NAMALWA (cell line): ENCODE results near the gene XRN1.
"Not testable (repeated sequence)": the region's sequence is repeated elsewhere in the genome, so short reads cannot be mapped to it uniquely, and the experiment has no call there.

ENCODE experiments used
- DNase-seq: peaks from one replicate; pipeline ENCODE4 v3.0.0-alpha.2; 2015; ENCODE audit warnings: low spot score

Gene XRN1, protein sequence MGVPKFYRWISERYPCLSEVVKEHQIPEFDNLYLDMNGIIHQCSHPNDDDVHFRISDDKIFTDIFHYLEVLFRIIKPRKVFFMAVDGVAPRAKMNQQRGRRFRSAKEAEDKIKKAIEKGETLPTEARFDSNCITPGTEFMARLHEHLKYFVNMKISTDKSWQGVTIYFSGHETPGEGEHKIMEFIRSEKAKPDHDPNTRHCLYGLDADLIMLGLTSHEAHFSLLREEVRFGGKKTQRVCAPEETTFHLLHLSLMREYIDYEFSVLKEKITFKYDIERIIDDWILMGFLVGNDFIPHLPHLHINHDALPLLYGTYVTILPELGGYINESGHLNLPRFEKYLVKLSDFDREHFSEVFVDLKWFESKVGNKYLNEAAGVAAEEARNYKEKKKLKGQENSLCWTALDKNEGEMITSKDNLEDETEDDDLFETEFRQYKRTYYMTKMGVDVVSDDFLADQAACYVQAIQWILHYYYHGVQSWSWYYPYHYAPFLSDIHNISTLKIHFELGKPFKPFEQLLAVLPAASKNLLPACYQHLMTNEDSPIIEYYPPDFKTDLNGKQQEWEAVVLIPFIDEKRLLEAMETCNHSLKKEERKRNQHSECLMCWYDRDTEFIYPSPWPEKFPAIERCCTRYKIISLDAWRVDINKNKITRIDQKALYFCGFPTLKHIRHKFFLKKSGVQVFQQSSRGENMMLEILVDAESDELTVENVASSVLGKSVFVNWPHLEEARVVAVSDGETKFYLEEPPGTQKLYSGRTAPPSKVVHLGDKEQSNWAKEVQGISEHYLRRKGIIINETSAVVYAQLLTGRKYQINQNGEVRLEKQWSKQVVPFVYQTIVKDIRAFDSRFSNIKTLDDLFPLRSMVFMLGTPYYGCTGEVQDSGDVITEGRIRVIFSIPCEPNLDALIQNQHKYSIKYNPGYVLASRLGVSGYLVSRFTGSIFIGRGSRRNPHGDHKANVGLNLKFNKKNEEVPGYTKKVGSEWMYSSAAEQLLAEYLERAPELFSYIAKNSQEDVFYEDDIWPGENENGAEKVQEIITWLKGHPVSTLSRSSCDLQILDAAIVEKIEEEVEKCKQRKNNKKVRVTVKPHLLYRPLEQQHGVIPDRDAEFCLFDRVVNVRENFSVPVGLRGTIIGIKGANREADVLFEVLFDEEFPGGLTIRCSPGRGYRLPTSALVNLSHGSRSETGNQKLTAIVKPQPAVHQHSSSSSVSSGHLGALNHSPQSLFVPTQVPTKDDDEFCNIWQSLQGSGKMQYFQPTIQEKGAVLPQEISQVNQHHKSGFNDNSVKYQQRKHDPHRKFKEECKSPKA (N-terminal part only)

DNA sequence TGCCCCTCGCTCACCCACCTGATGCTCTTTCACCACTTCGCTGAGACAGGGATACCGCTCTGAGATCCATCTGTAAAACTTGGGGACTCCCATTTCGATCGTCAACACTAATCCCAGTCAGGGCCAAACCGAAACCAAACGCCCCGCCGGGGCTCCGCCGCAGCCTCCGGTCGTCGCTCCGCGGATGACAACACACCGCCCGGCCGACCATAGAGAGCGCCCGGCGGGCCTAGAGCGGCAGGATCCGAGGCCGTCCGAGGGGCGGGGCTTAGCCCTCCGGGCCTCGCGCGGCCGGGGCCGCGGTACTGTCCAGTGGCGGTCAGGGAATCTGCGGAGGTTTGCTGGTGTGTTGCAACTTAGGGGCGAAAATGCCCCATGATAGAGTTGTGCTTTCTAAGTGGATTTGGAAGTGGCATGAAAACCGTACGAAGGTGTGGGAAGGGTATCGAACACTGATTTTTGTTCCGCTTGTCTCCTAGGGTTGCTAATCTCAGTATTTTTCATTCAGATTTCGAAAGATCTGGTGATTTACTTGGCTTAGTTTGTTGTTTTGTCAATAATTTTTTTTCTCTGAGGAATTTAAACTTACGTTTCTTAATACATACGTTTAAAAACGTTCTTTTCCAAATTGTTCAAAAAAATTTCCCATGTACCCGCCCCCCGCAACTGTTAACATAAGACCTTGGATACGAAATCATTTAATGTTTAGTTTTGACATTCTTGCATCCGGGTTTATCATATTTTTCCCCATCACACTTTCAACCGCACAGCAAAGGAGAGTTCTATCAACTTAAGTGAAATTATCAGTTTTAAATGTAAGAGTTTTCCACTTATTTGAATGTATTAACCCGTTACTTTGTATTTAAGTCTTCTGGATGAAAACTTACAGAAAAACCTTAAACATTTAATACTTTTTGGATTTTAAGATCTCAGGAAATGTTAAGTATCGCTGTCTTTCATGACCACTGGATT lies at the start of gene XRN1:
Gene XRN1 (minus strand): TSS at position 186 of the 972 bp plus-strand sequence. CDS start 93 bp downstream, at position 93.
- DNase-seq: peak; percentile 94

DNA sequence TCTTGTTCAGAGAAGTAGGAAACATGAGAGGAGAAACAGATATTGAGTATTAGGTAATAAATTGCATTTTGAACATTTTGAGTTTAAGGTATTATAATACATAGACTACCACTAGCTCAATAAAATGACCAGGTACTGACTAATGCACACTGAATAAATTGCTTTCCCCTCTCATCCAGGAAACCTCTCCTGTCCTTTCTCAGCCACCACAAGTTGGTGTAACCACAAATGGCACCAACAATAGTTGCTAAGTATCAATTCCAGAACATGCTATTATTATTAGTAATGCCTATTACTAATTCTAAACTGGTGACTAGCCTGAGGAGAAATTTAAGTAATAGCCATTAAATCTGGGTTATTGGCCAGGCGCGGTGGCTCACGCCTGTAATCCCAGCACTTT lies 47.3 kb upstream of the XRN1 start:
- no peak for DNase-seq

DNA sequence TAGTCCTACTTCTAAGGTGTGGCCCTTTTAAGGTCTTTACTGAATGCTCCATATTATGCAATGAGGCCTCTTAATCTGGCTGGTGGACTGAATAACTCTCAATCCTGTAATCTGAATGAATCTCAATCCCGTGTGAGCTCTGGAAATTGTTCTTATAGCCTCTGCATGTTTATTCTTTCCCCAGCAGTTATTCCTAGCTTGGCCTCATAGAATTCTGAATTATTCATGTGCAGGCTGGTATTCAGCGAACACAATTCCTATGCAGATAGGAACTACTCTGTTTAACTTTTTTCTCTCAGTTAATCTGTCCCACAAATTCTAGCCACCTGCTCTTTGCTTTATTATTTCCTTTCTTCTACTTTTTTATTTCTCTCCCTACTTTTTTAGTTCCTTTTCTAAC lies 44.3 kb upstream of the XRN1 start:
- DNase-seq: no peak

DNA sequence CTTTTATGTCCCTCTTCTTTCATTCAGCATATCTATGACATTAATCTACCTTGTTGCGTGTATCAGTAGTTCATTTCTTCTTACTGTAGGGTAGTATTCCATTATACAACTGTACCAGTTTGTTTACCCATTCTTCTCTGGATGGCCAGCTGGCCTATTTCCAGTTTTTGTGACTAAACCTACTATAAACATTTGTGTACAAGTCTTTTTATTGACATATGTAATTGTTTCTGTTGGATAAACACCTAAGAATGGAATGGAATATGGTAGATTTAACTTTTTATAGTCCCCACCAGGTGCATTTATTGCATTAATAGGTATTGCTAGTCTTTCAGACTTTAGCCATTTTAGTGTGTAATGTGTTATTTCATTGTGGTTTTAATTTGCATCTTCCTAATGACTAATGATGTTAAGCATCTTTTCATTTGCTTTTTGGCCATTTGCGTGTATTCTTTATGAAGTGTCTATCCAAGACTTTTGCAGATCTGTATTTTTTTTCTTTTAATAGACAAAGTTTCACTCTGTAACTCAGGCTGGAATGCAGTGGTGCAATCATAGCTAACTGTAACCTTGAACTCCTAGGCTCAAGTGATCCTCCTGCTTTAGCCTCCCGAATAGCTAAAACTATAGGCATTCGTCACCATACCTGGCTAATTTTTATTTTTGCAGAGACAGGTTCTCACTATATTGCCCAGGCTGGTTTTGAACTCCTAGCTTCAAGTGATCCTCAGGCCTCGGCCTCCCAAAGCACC lies 41.9 kb upstream of the XRN1 start:
- DNase-seq: no peak

DNA sequence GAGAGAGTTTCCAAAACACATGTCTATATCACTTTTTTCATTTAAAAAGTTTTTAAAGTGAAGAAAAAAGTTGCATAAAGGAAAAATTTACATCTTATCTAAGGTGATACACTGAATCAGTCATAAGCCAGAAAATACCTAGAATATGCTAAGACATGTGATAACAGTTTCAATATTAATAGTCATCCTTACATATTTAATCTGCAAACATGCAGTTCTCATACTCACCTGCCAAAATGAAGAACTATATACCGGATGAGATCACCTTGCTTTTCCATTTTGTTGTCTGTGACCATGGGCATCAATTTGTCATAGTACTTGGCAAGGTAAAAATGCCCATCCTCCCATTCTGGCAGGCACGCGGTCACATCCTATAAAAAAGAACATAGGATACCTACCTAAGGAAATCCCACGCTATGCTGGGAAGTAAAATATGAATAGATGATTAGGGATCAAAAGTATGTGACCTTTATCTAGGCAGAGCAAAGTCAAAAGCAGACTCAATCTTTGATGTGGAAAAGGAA lies 37.1 kb upstream of the XRN1 start:
- DNase-seq: no peak

DNA sequence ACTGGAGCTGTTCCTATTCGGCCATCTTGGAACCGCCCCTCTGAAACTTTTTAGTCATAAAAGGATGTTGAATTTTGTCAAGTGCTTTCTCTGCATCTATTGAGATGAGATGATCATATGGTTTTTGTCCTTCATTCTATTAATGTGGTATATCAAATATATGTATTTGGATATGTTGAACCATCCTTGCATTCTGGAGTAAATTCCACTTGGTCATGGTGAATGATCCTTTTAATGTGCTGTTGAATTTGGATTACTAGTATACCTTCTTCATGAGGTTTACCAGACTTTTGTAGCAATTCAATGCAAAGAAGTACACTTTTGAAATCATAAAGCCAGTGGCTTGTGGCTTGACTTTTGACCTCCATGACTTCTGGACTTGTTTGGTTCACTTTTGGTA lies 33.4 kb upstream of the XRN1 start:
- DNase-seq: no peak

DNA sequence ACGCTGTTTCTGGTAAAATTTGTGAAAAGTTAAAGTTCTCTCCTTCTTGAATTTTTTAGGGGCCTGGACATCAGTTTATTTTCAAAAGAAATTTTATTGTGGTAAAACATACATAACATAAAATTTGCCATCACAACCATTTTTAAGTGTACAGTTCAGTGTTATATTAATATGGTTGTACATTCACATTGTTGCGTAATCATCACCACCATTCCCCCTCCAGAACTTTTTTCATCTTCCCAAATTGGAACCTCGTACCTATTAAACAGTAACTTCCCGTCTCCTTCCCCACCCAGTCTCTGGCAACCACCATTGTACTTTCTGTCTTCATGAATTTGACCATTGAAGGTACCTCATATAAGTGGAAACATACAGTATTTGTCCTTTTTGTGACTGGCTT lies 23.0 kb upstream of the XRN1 start:
- DNase-seq: no peak

DNA sequence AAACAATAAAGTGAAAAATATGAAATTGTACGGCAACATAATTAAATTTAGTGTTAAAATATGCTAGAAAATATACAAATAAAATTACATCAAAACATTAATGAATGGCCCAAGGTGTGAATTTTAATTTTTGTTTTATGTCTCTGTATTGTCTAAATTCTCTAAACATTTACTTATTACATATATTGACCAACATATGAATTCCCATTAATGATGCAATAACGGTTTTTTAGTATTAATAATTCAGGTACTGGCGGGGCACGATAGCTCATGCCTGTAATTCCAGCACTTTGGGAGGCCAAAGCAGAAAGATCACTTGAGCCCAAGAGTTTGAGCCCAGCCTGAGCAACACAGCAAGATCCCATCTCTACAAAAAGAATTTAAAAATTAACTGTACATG lies 20.6 kb upstream of the XRN1 start:
- DNase-seq: no peak

DNA sequence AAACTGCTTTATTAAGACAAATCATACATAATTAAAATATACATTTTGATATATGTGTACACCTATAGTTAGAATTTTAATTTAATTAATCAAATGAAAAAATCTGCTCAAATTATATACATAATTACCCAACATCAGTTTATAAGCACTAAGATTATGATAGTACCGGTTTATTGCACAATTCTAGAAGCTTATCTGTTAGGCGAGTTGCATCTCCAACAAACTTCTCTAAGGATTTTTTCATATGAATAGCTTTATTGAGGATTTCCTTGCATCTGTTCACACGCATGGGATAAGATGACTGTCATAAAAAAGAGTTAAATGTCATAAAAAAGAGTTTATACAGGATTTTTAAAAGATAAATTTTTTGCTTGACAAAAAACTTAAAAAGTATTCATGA lies 19.9 kb upstream of the XRN1 start:
- no peak for DNase-seq

DNA sequence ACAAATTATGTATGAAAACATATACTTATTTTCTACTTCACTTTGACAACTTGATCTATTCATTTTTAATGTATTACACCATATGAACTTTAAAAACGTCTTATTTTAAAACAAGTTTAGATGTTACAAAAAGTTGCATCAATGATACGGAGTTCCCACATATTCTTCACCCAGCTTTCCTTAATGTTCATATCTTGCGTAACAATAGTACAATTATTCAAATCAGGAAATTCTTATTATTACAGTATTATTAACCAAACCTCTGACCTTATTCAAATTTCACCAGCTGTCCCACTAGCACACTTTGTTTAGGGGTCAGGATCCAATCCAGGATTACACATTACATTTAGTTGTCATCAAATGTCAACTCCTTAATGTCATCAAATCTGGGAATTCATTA lies 12.9 kb upstream of the XRN1 start:
- no peak for DNase-seq

DNA sequence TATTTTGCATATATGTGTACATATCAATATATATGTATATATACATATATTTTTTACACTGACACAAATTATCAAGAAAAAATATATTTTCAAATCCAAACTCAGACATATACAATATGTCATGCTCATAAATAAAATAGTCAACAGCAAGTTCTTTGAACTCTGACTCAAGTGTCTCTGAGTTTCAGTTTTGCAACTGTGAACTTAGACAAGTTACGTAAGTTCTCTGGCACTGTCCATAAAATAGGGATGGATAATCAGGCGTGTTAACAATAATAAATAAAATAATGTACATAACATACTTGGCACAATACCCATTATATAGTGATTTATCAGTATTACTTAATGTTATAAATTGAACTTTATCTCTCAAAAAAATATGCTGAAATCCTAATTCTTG lies 12.1 kb upstream of the XRN1 start:
- no peak for DNase-seq

DNA sequence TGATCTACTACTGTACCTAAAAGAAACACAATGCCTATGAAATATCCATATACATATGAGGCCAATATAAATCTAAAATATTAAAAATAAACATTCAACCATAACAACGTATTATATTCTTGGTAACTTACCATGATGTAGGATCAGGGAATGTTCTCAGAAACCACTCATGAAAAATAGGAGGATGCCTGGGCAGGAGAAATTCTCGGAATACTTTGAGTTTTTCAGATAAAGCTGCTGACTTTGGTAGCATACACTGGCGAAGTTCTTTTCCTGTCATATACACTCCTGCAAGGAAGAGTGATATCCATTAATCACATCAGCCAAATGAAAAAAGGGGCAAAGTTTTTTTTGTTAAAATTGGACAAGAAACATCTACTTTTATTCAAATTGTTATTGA lies 11.3 kb upstream of the XRN1 start:
- DNase-seq: no peak

DNA sequence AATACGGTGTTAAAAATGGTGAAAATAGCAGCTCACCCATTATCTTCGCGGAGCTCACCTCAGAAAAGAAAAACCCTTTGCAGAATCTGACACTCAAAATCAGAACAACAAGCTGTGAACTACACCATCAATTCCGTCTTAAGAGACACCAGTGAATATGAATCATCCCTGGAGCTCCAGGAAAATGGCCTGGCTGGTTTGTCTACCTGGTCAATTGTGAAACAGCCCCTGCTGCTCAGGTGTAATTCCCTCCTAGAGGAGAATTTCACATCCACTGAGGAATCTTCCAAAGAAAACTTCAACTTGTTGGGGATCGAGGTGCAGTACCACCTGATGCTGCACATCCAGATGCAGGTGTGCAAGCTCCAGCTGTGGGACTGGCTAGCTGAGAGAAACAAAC lies 3.0 kb upstream of the XRN1 start:
- no peak for DNase-seq

DNA sequence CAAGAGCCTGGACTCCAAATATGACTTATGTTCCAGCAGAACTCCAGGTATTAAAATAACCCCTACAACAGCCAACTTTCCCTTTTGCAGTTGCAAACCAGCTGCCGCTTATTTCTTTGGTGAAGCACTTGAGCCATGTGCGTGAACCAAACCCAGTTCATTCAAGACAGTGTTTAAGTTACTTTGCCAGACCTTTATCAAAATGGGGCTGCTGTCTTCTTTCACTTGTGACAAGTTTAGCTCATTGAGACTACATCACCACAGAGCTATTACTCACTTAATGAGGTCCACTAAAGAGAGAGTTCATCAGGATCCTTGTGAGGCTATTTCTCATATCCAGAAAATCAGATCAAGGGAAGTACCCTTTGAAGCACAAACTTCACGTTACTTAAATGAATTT lies 2.4 kb upstream of the XRN1 start:
- no peak for DNase-seq

DNA sequence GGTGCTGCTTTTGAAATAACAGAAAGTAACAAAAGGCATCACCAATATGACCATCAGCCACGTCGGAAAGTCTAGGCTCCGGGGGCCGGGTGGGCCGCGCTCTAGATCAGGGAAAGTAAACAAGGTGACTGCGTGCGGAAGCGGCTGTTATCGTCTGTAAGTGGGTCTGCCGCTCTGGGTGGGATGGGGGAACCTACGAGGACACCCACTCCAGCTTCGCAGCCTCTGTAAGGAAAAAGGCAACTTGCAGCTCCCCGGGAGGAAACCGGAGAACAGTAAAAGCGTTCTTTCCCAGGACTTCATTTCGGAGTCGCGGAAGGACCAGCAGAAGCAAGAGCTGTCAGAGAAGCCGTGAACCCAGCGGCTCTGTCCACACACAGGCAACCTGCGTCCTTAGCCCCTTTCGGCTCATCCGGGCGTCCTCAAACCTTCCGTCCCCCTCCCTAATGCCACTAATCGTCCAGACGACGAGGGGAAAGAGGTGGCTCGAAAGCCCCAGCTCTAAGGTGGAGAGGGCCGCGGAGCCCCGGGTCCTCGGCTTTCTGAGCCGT lies 461 bp downstream of the XRN1 start:
- peak; percentile 66 for DNase-seq

DNA sequence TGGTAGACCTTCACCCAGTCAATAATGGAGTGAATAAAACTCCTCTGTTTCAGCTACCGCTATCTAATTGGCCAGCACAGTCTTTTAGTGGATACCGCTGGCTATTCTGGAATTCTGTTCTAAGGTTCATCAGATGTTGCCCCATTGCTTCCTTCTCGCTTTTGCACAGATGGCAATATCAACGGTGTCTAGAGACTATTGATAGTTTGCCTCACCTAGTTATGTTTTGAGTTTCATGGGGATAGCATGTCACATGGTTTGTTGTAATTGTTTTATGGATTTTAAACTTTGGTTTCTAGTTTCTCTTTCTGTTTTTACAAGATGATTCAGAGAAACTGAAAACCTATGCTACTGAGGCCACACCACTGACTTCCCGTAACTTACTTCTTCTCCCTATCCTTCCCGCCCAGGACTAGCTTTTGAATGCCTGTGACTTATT lies 2.0 kb downstream of the XRN1 start:
- DNase-seq: no peak

DNA sequence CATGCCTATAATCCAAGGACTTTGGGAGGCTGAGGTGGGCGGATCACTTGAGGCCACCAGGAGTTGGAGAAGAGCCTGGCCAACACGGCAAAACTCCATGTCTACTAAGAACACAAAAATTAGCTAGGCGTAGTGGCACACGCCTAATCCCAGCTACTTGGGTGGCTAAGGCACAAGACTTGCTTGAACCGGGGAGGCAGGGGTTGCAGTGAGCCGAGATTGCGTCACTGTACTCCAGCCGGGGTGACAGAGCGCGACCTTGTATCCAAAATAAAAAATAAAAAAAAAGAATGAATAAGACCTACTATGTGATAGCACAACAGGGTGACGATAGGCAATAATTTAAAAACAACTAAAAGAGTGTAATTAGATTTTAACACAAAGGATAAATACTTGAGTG lies 3.5 kb downstream of the XRN1 start:
- no peak for DNase-seq

DNA sequence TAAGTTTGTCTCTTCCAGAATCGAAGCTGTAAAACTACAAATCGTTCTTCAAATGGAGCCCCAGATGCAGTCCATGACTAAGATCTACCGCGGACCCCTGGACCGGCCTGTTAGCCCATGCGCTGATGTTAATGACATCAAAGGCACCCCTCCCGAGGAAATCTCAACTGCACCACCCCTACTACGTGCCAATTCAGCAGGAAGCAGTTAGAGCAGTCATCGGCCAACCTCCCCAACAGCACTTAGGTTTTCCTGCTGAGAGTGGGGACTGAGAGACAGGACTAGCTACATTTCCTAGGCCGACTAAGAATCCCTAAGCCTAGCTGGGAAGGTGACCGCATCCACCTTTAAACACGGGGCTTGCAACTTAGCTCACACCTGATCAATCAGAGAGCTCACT lies 4.8 kb downstream of the XRN1 start:
- DNase-seq: not testable (repeated sequence)

DNA sequence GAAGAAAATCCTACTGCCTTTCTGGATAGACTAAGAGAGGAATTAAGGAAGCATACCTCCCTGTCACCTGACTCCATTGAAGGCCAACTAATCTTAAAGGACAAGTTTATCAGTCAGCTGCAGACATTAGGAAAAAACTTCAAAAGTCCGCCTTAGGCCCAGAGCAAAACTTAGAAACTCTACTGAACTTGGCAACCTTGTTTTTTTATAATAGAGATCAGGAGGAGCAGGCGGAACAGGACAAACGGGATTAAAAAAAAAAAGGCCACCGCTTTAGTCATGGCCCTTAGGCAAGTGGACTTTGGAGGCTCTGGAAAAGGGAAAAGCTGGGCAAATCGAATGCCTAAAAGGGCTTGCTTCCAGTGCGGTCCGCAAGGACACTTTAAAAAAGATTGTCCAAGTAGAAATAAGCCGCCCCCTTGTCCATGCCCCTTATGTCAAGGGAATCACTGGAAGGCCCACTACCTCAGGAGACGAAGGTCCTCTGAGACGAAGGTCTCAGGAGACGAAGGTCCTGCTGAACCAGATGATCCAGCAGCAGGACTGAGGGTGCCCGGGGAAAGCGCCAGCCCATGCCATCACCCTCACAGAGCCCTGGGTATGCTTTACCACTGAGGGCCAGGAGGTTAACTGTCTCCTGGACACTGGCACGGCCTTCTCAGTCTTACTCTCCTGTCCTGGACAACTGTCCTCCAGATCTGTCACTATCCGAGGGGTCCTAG lies 8.2 kb downstream of the XRN1 start:
- not testable (repeated sequence) for DNase-seq
